SU-DHL-6 (cell line): Measurements from ENCODE around the gene COL12A1.

Experiments used
- EZH2phosphoT487 ChIP-seq: fragments of 200-600 bp; sonication (generic), shearing (Covaris generic); conservative IDR thresholded peaks from 2 replicates; pipeline ENCODE4 v1.6.1; 2018; ENCODE audit warnings: mild to moderate bottlenecking, antibody characterized with exemption, low read length, moderate library complexity, mixed read lengths
- TF ChIP-seq, protein P1 (sequence below): fragments of 200-600 bp; sonication (generic); IDR thresholded peaks from one replicate; pipeline ENCODE4 v1.5.1; 2017; ENCODE audit warnings: antibody characterized with exemption, mild to moderate bottlenecking, low read length, moderate library complexity; ENCODE audit not compliant: insufficient read depth, poor library complexity, severe bottlenecking

DNA sequence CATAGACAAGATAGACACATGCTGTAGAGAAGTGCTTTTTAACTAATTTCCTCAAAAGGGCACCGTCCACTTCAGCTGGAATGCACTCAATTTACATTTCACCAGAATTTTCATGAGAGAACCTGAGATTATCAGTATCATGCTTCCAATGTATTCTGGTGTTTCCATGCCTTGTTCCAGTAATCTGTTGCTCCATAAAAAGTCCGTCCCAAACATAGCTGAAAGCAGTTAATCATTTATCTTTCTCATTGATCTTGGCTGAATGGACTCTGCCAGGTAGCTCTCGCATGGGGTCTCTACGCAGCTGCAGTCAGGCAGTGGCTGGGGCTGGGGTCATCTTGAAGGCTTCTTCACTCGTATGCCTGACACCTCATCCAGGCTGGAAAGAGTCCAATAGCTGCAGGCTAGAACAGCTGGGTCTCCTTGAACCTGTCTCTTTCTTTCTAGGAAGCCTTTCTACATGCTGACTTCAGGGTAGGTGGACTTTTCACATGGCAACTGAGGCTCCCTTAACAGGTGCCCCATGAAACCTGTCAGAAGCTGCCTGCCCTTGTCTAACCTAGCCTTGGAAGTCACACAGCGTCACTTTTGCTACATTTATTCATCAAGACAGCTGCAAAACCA is 18.6 kb upstream of the COL12A1 start:
- TF ChIP-seq, protein P1, sequence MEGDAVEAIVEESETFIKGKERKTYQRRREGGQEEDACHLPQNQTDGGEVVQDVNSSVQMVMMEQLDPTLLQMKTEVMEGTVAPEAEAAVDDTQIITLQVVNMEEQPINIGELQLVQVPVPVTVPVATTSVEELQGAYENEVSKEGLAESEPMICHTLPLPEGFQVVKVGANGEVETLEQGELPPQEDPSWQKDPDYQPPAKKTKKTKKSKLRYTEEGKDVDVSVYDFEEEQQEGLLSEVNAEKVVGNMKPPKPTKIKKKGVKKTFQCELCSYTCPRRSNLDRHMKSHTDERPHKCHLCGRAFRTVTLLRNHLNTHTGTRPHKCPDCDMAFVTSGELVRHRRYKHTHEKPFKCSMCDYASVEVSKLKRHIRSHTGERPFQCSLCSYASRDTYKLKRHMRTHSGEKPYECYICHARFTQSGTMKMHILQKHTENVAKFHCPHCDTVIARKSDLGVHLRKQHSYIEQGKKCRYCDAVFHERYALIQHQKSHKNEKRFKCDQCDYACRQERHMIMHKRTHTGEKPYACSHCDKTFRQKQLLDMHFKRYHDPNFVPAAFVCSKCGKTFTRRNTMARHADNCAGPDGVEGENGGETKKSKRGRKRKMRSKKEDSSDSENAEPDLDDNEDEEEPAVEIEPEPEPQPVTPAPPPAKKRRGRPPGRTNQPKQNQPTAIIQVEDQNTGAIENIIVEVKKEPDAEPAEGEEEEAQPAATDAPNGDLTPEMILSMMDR, result no peak
- TF ChIP-seq EZH2phosphoT487, result no peak
